ENCODE results near the gene RTCB. TPM values are rescaled to one million over a fixed set of nuclear protein-coding genes. Genes with fewer than 3 reads are reported as not detected.
A peak's percentile ranks its signal among the peaks of the same experiment; 100 is the strongest.

The RTCB gene
- polyA plus RNA-seq, 1 of the 3 experiments (the other 2 are of a cell fraction), result 89.6 TPM

DNA sequence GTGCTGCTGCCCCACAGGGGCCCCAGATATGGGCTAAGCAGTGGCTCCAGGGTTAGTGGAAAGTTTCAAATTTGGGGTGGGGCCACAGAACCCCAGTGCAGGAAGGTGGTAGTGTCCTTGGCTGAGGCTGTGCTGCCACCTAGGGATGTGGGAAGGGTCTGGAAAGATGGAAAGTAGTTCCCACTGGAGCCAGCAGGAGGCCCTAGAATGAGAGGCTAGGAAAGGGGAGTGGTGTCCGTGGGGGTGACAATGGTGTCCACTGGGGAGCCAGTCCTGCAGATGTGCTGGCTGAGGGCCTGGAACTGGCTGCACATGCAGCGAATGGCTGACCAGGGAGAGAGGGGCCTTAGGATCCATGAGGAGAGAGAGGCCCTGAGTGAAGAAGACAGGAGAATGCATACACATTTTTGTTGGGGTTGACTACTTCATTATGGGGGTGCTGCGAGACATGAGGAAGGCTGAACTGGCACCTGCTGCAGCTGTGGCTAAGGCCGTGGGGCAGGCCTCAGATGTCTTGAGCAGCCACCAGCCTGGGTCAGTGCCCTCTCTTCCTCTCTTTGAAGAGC is 33.3 kb downstream of the RTCB start:
- no peaks in the 10 kb centered on the region for H4K20me1 ChIP-seq (ENCODE audit: insufficient read depth)
- DNase-seq, result peak; percentile 80
- ChIA-PET POLR2A (interaction anchor here (1.2 kb wide), 1 partner anchor 33 kb away, joined by 3 read pairs; no protein-coding TSS in a partner anchor), CTCF (interaction anchor here (0.6 to 1.6 kb wide), 15 partner anchors 9 to 400 kb away, joined by 3 to 5 read pairs (median 3); no protein-coding TSS in a partner anchor)
- H3K9me3 ChIP-seq, result no peaks in the 10 kb centered on the region
- H3K36me3 ChIP-seq (replicated peaks in 1 of 2; ENCODE audit: control insufficient read depth in 1 of 2, insufficient read depth in 2 of 2, low read length in 1 of 2), result no peaks in the 10 kb centered on the region
- TF ChIP-seq, protein P1, sequence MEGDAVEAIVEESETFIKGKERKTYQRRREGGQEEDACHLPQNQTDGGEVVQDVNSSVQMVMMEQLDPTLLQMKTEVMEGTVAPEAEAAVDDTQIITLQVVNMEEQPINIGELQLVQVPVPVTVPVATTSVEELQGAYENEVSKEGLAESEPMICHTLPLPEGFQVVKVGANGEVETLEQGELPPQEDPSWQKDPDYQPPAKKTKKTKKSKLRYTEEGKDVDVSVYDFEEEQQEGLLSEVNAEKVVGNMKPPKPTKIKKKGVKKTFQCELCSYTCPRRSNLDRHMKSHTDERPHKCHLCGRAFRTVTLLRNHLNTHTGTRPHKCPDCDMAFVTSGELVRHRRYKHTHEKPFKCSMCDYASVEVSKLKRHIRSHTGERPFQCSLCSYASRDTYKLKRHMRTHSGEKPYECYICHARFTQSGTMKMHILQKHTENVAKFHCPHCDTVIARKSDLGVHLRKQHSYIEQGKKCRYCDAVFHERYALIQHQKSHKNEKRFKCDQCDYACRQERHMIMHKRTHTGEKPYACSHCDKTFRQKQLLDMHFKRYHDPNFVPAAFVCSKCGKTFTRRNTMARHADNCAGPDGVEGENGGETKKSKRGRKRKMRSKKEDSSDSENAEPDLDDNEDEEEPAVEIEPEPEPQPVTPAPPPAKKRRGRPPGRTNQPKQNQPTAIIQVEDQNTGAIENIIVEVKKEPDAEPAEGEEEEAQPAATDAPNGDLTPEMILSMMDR (IDR thresholded peaks at IDR 0.05), result peak; percentile 64
- TF ChIP-seq JUND (IDR thresholded peaks at IDR 0.05), result no peak
- TF ChIP-seq, protein P2, sequence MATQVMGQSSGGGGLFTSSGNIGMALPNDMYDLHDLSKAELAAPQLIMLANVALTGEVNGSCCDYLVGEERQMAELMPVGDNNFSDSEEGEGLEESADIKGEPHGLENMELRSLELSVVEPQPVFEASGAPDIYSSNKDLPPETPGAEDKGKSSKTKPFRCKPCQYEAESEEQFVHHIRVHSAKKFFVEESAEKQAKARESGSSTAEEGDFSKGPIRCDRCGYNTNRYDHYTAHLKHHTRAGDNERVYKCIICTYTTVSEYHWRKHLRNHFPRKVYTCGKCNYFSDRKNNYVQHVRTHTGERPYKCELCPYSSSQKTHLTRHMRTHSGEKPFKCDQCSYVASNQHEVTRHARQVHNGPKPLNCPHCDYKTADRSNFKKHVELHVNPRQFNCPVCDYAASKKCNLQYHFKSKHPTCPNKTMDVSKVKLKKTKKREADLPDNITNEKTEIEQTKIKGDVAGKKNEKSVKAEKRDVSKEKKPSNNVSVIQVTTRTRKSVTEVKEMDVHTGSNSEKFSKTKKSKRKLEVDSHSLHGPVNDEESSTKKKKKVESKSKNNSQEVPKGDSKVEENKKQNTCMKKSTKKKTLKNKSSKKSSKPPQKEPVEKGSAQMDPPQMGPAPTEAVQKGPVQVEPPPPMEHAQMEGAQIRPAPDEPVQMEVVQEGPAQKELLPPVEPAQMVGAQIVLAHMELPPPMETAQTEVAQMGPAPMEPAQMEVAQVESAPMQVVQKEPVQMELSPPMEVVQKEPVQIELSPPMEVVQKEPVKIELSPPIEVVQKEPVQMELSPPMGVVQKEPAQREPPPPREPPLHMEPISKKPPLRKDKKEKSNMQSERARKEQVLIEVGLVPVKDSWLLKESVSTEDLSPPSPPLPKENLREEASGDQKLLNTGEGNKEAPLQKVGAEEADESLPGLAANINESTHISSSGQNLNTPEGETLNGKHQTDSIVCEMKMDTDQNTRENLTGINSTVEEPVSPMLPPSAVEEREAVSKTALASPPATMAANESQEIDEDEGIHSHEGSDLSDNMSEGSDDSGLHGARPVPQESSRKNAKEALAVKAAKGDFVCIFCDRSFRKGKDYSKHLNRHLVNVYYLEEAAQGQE (IDR thresholded peaks at IDR 0.05; ENCODE audit: low read depth, low read length), result no peak
- no peak for TF ChIP-seq FOXJ3 (CRISPR knock-in tag; IDR thresholded peaks at IDR 0.05)
- no peak for TF ChIP-seq MEF2A (IDR thresholded peaks at IDR 0.05; ENCODE audit: borderline replicate concordance, low read depth)
- TF ChIP-seq RAD21 (IDR thresholded peaks at IDR 0.05; ENCODE audit: low read length), result peak; percentile 71
- TF ChIP-seq SMC3 (IDR thresholded peaks at IDR 0.05; ENCODE audit: low read depth, low read length), result peak; percentile 64; the same call in 1 of the 2 replicates
- TF ChIP-seq NFIC (IDR thresholded peaks at IDR 0.05; ENCODE audit: borderline replicate concordance), result no peak
- no peak overlapping the region for H3K4me2 ChIP-seq
- H3F3A ChIP-seq (replicated peaks; ENCODE audit: insufficient read depth), result no peaks in the 10 kb centered on the region
- no peak overlapping the region for H3K27ac ChIP-seq (ENCODE audit: low read depth in 2 of 2, low read length in 1 of 2)
- WGBS (ENCODE audit: low lambda C conversion rate), result 67% methylated on average over 3 of the region's 4 CpGs
- peaks cover 0 to 4% of the 10 kb centered on the region in 2 experiments; a peak in 1 of 4 replicates for H3K4me1 ChIP-seq (ENCODE audit: control insufficient read depth in 1 of 2, insufficient read depth in 2 of 2, low read depth in 1 of 2, low read length in 1 of 2)
- no peak overlapping the region for H3K9ac ChIP-seq
- no peaks in the 10 kb centered on the region for H3K27me3 ChIP-seq (ENCODE audit: insufficient read depth)
- H3K79me2 ChIP-seq (ENCODE audit: insufficient read depth), result no peaks in the 10 kb centered on the region
- no peak overlapping the region for H2AFZ ChIP-seq (ENCODE audit: low read depth)
- no peaks in the 10 kb centered on the region for H3K9me2 ChIP-seq
- no peak overlapping the region; a peak in 1 of 4 replicates for H3K4me3 ChIP-seq (ENCODE audit: low read depth in 2 of 2, low read length in 1 of 2)

GRCh38 chr22:32376681-32377080 is 35.4 kb downstream of the RTCB start:
- no peaks in the 10 kb centered on the region for H3K9me2 ChIP-seq
- no peaks in the 10 kb centered on the region for H3K36me3 ChIP-seq (replicated peaks in 1 of 2; ENCODE audit: control insufficient read depth in 1 of 2, insufficient read depth in 2 of 2, low read length in 1 of 2)
- no peaks in the 10 kb centered on the region for H3F3A ChIP-seq (replicated peaks; ENCODE audit: insufficient read depth)
- POLR2A ChIA-PET, result no interaction called here
- H3K27me3 ChIP-seq (ENCODE audit: insufficient read depth), result no peaks in the 10 kb centered on the region
- DNase-seq, result no peak
- no peak for TF ChIP-seq RCOR1 (IDR thresholded peaks at IDR 0.05; ENCODE audit: low read length)
- TF ChIP-seq, protein P1 (IDR thresholded peaks at IDR 0.05), result no peak
- peaks cover 0 to 4% of the 10 kb centered on the region in 2 experiments; a peak in 1 of 4 replicates for H3K4me1 ChIP-seq (ENCODE audit: control insufficient read depth in 1 of 2, insufficient read depth in 2 of 2, low read depth in 1 of 2, low read length in 1 of 2)
- 8% methylated on average over 1 of the region's 5 CpGs for WGBS (ENCODE audit: low lambda C conversion rate)
- CTCF ChIA-PET, result interaction anchor here (1.2 kb wide), 1 partner anchor 97 kb away, joined by 3 read pairs; no protein-coding TSS in a partner anchor
- H3K4me3 ChIP-seq (ENCODE audit: low read depth in 2 of 2, low read length in 1 of 2), result no peak overlapping the region
- no peaks in the 10 kb centered on the region for H3K9me3 ChIP-seq
- no peak overlapping the region for H3K27ac ChIP-seq (ENCODE audit: low read depth in 2 of 2, low read length in 1 of 2)
- no peaks in the 10 kb centered on the region for H3K79me2 ChIP-seq (ENCODE audit: insufficient read depth)
- no peak overlapping the region for H2AFZ ChIP-seq (ENCODE audit: low read depth)
- H3K9ac ChIP-seq, result no peak overlapping the region
- no peaks in the 10 kb centered on the region for H4K20me1 ChIP-seq (ENCODE audit: insufficient read depth)
- H3K4me2 ChIP-seq, result no peak overlapping the region
